ENCODE measurements around the gene SEMA5A.

- TF ChIP-seq CTCF (IDR thresholded peaks at IDR 0.05): no peak
- TF ChIP-seq POLR2A (IDR thresholded peaks at IDR 0.05): no peak
- no peak for TF ChIP-seq POLR2AphosphoS5 (IDR thresholded peaks at IDR 0.05; ENCODE audit: insufficient read depth in 1 of 2, low read depth in 1 of 2)
Observed at GRCh38 chr5:9057406-9058000, 488.4 kb downstream of the SEMA5A start.
